ENCODE measurements around the gene ZDHHC18. TPM values are rescaled to one million over a fixed set of nuclear protein-coding genes. Genes with fewer than 3 reads are reported as not detected.
A peak's percentile ranks its signal among the peaks of the same experiment; 100 is the strongest.

The ZDHHC18 gene
- total RNA-seq, 1 experiment from 2014 or later: 33.1 TPM

DNA sequence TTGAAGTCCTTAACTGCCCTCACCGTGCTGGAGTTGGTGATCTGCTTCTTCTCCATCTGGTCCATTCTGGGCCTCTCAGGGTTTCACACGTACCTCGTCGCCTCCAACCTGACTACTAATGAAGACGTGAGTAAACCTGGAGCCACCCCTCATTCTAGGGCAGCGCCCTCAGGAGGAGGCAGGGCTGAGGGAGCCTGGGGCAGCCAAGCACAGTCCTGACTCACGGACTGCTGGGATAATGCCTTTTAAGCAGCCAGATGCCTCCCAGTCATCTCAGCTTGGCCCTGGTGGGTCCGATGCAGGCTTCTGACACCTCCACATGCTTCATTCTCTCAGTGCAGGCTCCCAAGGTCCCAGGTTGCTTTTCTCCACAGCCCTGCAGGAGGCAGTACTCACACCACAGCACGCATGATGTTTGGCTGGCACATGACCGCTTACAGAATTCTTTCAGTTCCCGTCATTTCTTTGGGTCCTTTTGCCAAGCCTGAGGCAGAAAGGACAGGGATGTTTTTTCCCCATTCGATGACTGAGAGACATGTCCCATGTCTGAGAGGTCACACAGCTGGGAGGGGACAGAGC lies 24.7 kb downstream of the ZDHHC18 start:
- no peak overlapping the region for H3K9ac ChIP-seq (ENCODE audit: extremely low read depth, insufficient read length, low read length)
- no peak overlapping the region for H3K18ac ChIP-seq (ENCODE audit: insufficient read length, low read depth, low read length)
- H2BK5ac ChIP-seq (ENCODE audit: insufficient read length, low read length): no peak overlapping the region
- no peak overlapping the region for H3K23ac ChIP-seq (ENCODE audit: insufficient read length, low read depth, low read length)
- no peaks in the 10 kb centered on the region for H3K27me3 ChIP-seq (ENCODE audit: insufficient read depth, low read length)
- no peaks in the 10 kb centered on the region for H3K9me3 Mint-ChIP-seq
- peaks cover 27 to 75% (median 57%) of the 10 kb centered on the region in 3 experiments; a peak in 6 of 7 replicates for H3K36me3 Mint-ChIP-seq (ENCODE audit: insufficient read depth in 1 of 3, low read depth in 3 of 3)
- no peak overlapping the region for H3K4me3 Mint-ChIP-seq
- H2BK120ac ChIP-seq (ENCODE audit: low read depth, low read length, poor library complexity, severe bottlenecking): no peak overlapping the region
- no peak overlapping the region for H2BK15ac ChIP-seq (ENCODE audit: low read depth, low read length)
- H2BK12ac ChIP-seq (ENCODE audit: insufficient read length, low read depth, low read length): no peak overlapping the region
- H3K56ac ChIP-seq (ENCODE audit: insufficient read length, low read depth, low read length): no peak overlapping the region
- no peaks in the 10 kb centered on the region for H3K4me1 ChIP-seq (ENCODE audit: insufficient read depth, low read length)
- no peak overlapping the region for H2AK5ac ChIP-seq (ENCODE audit: insufficient read length, low read length)
- H2AFZ ChIP-seq (ENCODE audit: low read length): no peak overlapping the region
- H4K8ac ChIP-seq (replicated peaks; ENCODE audit: insufficient read length, low read depth, low read length): no peak overlapping the region
- no peaks in the 10 kb centered on the region for H3K9me3 ChIP-seq (ENCODE audit: control insufficient read depth, low read depth, low read length)
- no peaks in the 10 kb centered on the region for H3K79me1 ChIP-seq (ENCODE audit: insufficient read depth, low read depth, low read length, poor library complexity, severe bottlenecking)
- H3K23me2 ChIP-seq (ENCODE audit: insufficient read length, low read depth, low read length, poor library complexity, severe bottlenecking): no peaks in the 10 kb centered on the region
- H3T11ph ChIP-seq (ENCODE audit: low read length): no peak overlapping the region
- H3K4me2 ChIP-seq (ENCODE audit: insufficient read depth, insufficient read length, low read length): no peak overlapping the region
- no peaks in the 10 kb centered on the region for H3K27me3 Mint-ChIP-seq (ENCODE audit: low read depth)
- TF ChIP-seq, protein P1, sequence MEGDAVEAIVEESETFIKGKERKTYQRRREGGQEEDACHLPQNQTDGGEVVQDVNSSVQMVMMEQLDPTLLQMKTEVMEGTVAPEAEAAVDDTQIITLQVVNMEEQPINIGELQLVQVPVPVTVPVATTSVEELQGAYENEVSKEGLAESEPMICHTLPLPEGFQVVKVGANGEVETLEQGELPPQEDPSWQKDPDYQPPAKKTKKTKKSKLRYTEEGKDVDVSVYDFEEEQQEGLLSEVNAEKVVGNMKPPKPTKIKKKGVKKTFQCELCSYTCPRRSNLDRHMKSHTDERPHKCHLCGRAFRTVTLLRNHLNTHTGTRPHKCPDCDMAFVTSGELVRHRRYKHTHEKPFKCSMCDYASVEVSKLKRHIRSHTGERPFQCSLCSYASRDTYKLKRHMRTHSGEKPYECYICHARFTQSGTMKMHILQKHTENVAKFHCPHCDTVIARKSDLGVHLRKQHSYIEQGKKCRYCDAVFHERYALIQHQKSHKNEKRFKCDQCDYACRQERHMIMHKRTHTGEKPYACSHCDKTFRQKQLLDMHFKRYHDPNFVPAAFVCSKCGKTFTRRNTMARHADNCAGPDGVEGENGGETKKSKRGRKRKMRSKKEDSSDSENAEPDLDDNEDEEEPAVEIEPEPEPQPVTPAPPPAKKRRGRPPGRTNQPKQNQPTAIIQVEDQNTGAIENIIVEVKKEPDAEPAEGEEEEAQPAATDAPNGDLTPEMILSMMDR (conservative IDR thresholded peaks at IDR 0.05): peak; percentile 29; the same call in 1 of the 3 replicates
- no peak overlapping the region for H3K27ac ChIP-seq (ENCODE audit: insufficient read length, low read depth, low read length)
- H3K4ac ChIP-seq (ENCODE audit: low read depth, low read length): no peak overlapping the region
- no peak overlapping the region for H4K5ac ChIP-seq (ENCODE audit: insufficient read length, low read depth, low read length)
- no peak overlapping the region for H3K14ac ChIP-seq (ENCODE audit: insufficient read depth, low read length)
- DNase-seq: no peak
- WGBS (ENCODE audit: extremely low coverage, insufficient read length, low lambda C conversion rate): no CpG with 5 or more reads among the region's 12 CpGs
- H4K91ac ChIP-seq (ENCODE audit: insufficient read length, low read depth, low read length): no peak overlapping the region
- H4K20me1 ChIP-seq (ENCODE audit: control insufficient read depth, insufficient read depth, insufficient read length): no peaks in the 10 kb centered on the region
- peaks cover 8 to 11% of the 10 kb centered on the region in 2 experiments for H3K4me1 Mint-ChIP-seq
- no peak overlapping the region for H2BK20ac ChIP-seq (ENCODE audit: low read depth, low read length, poor library complexity, severe bottlenecking)
- H3K79me2 ChIP-seq (ENCODE audit: insufficient read depth, low read length): no peaks in the 10 kb centered on the region
- H3K27ac Mint-ChIP-seq: peak overlapping the region in 1 of 3 experiments; percentile 23; a peak in 3 of 7 replicates
